ENCODE data around the gene CRABP2.

CRABP2 gene

DNA sequence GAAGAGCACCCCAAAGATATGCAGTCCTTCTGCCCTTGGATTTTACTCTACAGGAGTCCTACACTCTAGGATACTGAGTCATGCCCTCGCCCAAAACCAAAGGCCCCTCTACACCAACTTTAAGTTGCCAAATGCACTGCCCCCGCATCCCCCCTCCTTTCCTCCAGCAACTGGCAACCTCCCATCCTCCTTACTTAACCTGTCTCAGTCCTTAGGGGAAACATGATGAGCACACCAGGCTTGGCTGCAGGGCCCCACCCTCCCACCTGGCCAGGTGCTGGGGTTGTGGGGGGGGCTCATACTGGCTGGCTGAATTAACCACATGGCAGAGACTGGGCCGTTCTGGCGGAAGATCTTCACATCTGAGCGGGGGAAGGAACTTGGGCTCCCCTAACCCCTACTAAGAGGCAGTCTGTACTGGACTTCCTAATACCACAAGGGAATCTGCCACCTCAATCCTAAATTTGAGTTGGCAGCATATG lies 44.8 kb upstream of the CRABP2 start:
- H3K4me3 ChIP-seq (ENCODE audit: low read depth, low read length), result peak overlapping the region; percentile 88
- TF ChIP-seq, protein P1, sequence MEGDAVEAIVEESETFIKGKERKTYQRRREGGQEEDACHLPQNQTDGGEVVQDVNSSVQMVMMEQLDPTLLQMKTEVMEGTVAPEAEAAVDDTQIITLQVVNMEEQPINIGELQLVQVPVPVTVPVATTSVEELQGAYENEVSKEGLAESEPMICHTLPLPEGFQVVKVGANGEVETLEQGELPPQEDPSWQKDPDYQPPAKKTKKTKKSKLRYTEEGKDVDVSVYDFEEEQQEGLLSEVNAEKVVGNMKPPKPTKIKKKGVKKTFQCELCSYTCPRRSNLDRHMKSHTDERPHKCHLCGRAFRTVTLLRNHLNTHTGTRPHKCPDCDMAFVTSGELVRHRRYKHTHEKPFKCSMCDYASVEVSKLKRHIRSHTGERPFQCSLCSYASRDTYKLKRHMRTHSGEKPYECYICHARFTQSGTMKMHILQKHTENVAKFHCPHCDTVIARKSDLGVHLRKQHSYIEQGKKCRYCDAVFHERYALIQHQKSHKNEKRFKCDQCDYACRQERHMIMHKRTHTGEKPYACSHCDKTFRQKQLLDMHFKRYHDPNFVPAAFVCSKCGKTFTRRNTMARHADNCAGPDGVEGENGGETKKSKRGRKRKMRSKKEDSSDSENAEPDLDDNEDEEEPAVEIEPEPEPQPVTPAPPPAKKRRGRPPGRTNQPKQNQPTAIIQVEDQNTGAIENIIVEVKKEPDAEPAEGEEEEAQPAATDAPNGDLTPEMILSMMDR (IDR thresholded peaks at IDR 0.05; ENCODE audit: low read depth, low read length), result no peak

DNA sequence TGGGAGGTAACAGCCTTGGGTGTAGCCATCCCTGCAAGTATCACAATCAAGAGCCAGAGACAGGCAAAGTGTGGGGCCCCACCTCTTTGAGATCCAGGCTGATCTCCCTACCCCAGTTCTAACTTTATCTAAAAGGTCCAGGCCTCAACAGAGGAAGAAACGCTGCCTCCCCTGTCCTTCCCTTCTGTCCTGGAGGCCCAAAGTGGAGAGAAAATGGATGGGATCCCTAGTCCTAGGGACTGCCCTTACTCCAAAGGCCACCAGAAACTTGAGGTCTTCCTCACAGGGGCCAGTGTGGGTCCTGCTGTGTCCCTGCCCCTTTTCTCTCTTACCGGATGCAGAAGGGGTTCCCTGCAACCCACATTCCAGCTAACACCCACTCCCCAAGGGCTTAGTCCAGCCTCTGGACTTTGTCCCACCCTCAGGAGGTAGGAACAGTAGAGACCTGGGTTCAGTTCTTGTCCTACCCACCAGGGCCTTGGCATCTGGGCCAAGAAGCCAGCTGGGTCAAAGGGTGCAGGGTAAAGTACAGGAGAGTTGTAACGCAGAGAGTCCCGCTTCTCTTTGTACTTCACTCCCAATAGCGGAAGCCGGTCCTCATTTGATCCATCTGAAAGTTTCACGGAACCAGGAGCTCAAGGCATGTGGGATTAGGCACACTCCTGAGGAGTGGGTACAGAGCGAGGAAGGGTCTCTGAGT lies 44.2 kb upstream of the CRABP2 start:
- peak overlapping the region; percentile 88 for H3K4me3 ChIP-seq (ENCODE audit: low read depth, low read length)
- TF ChIP-seq, protein P1 (IDR thresholded peaks at IDR 0.05; ENCODE audit: low read depth, low read length), result no peak

DNA sequence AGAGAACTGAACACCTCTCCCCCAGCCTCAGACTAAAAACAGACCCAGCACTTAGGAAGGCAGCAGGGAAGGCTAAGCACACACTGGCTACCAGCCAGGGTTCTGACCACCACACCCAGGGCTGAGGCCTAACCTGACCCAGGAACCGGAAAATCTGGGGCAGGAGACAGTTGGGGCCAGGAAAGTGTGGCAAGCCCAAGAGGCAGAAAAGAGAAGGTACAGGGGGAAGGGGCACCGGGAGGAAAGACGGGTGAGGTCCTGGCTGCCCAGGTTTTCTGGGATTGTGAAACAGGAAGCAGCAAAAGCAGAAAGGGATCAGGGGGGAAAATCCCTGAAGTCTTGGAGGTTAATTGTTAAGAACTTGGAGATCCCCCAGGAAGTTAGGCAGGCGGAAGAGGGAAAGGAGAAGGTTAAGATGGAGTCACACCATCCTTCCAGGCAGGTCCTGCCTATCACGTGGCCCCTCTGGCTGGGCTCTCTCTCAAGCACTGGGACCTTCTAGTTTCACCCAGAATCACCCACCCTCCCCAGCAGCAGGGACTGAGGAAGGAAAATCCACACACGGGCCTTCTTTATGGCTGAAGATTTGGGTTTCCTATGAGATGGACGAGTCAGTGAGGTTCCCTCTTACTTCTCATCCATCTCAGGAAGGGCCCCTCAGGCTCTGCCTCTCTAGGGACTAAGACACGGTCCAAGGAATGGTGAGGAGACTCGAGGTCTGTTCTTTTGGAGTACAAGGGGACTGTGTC lies 43.5 kb upstream of the CRABP2 start:
- TF ChIP-seq, protein P1 (IDR thresholded peaks at IDR 0.05; ENCODE audit: low read depth, low read length), result no peak
- peak overlapping the region; percentile 88 for H3K4me3 ChIP-seq (ENCODE audit: low read depth, low read length)

DNA sequence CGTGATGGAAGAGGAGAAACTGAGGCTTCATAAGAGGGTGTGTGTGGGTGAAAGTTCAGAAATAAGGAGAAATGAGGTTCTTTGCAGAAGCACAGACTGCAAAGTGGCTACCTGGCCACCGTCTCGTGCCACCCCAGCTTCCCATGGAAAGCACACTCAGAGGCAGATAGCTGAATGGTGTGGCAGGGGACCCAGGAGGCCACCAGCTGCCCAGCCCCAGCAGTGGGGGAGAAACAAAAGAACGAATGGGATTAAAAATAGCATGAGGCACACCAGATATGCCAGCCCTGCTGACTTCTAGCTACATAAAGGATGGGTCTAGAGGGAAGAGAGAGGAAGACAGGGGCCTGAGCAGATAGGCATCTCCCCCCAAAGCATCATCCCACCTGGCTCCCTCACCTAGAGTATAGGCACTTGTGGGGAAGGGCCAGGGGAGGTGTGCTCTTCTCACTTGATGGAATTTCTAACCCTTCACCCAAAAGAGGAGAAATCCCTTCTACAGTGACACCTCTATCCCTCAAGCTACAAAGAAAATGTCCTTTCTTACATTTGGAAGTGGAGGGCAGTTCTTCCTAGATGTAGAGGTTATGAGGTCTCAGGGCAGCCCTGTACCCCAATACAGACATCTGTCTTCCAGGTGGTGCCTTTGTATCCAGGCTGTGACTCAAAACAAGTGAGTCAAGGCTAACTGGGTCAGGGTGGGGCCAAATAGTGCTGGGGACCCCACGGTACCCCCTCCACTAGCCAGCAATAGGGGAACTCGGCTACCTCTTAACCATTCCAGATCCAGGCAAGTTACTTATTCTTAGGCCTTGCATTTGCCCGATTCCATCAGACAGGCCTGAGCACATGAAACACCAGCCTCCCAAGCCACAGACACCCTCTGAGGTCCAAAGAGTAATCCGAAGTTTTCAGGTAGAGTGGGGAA lies 42.6 kb upstream of the CRABP2 start:
- peak overlapping the region; percentile 88 for H3K4me3 ChIP-seq (ENCODE audit: low read depth, low read length)
- TF ChIP-seq, protein P1 (IDR thresholded peaks at IDR 0.05; ENCODE audit: low read depth, low read length), result no peak

DNA sequence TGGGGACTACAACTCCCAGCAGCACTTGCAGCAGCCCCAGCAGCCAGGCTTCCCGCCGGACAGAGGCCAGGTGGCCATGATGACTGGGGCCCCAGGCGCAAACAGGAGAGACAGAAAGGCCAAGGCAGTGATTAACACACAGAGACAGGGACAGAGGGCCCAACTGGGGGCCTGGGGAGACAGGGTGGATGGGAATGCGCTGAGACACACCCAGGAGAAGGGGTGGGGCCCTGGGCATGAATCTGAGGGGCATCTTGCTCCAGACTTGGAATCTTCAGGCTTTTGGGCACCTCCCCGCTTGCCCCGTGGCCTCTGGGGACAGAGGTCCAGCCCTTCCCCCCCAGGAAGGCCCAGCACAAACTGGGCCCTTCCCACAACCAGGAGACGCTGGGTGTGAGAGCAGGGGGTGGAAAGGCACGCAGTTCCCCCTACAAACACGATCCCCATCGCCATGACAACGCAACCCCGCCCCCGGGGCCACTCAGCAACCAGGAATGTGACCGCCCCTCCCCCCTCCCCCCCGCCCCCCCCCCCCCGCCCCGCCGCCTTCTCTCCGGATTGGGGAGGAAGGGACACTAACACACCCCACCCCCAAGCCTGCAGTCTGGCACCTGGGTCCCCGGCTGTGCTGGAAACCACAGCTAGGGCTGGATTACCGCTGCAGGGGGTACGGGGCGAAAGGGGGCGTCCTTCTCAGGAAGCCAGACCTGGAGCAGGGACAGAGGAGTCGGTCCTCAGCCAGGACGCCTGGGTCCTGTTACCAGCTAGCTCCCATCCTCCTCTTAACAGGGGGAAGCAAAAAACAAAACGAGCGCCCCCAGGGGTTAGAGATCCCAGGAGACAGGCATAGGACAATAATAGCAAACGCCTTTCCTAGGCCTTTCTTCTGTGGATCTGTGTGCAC lies 41.6 kb upstream of the CRABP2 start:
- TF ChIP-seq, protein P1 (IDR thresholded peaks at IDR 0.05; ENCODE audit: low read depth, low read length), result peak; percentile 29; the same call in 1 of the 2 replicates
- peak overlapping the region; percentile 63 for H3K4me3 ChIP-seq (ENCODE audit: low read depth, low read length)

DNA sequence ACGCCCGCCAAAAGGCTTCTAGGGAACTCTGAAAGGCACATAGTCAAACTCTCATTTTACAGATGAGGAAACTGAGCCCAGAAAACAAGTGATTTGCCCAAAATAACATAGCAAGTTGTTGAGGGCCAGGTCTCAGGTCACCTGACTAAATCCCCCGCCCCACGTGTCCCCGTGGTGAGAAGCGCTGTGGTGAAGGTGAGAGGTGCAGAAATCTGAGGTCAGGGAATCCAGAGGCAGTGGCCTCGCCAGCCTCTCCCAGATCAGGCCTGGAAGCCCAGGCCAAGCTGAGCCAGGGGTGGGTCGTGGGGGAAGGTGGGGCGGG lies 41.0 kb upstream of the CRABP2 start:
- TF ChIP-seq, protein P1 (IDR thresholded peaks at IDR 0.05; ENCODE audit: low read depth, low read length), result no peak
- peak overlapping the region; percentile 63 for H3K4me3 ChIP-seq (ENCODE audit: low read depth, low read length)

Data from WI38 (cell line).